Fibroblast of skin of abdomen (primary cell): ENCODE results near the gene TAP1.
"Not testable (repeated sequence)": the region's sequence is repeated elsewhere in the genome, so short reads cannot be mapped to it uniquely, and the experiment has no call there.

Experiments used
- DNase-seq: peaks from one replicate; pipeline ENCODE4 v3.0.0-alpha.2; 2013

Gene TAP1

GRCh38 chr6:32839356-32839755 is 14.1 kb downstream of the TAP1 start:
- DNase-seq: no peak

- peak; percentile 89 for DNase-seq
These were observed 15.2 kb downstream of the TAP1 start, which contains the start of gene TAP2 for GRCh38 chr6:32838114-32838958. TAP2 (minus strand) TSS chr6:32838739; CDS start chr6:32838233, 506 bp downstream.

GRCh38 chr6:32837651-32838113 is 15.8 kb downstream of the TAP1 start:
- DNase-seq: no peak

GRCh38 chr6:32836873-32837272 is 16.6 kb downstream of the TAP1 start:
- DNase-seq: no peak

- no peak for DNase-seq
These were observed 18.2 kb downstream of the TAP1 start for GRCh38 chr6:32835167-32835893.

GRCh38 chr6:32833664-32834063 is 19.8 kb downstream of the TAP1 start:
- DNase-seq: no peak

- DNase-seq: no peak
These were observed 21.0 kb downstream of the TAP1 start for GRCh38 chr6:32832535-32832934.

- DNase-seq: no peak
These were observed 22.6 kb downstream of the TAP1 start for GRCh38 chr6:32830936-32831335.

GRCh38 chr6:32830017-32830416 is 23.5 kb downstream of the TAP1 start:
- no peak for DNase-seq

- no peak for DNase-seq
These were observed 24.0 kb downstream of the TAP1 start for GRCh38 chr6:32829495-32829894.

GRCh38 chr6:32827025-32827424 is 26.5 kb downstream of the TAP1 start:
- no peak for DNase-seq

GRCh38 chr6:32825966-32826365 is 27.5 kb downstream of the TAP1 start:
- DNase-seq: peak; percentile 40

GRCh38 chr6:32819729-32820128 is 33.8 kb downstream of the TAP1 start:
- DNase-seq: peak; percentile 79

- no peak for DNase-seq
These were observed 34.6 kb downstream of the TAP1 start for GRCh38 chr6:32818867-32819266.

- no peak for DNase-seq
These were observed 36.7 kb downstream of the TAP1 start, which contains the start of gene HLA-DOB for GRCh38 chr6:32816746-32817204. HLA-DOB (minus strand) TSS chr6:32817002; CDS start chr6:32816951, 51 bp downstream.

- DNase-seq: no peak
These were observed 37.5 kb downstream of the TAP1 start for GRCh38 chr6:32815996-32816395.

GRCh38 chr6:32815115-32815514 is 38.4 kb downstream of the TAP1 start:
- peak; percentile 57 for DNase-seq

- DNase-seq: no peak
These were observed 39.4 kb downstream of the TAP1 start for GRCh38 chr6:32814145-32814544.

- DNase-seq: no peak
These were observed 44.3 kb downstream of the TAP1 start for GRCh38 chr6:32809171-32809570.

- DNase-seq: no peak
These were observed 46.4 kb downstream of the TAP1 start for GRCh38 chr6:32807020-32807580.

- not testable (repeated sequence) for DNase-seq
These were observed 48.1 kb downstream of the TAP1 start for GRCh38 chr6:32805404-32805803.

- DNase-seq: no peak
These were observed 50.1 kb downstream of the TAP1 start for GRCh38 chr6:32803416-32803815.

- no peak for DNase-seq
These were observed 53.8 kb downstream of the TAP1 start for GRCh38 chr6:32799740-32800139.
